Spleen (tissue), 7 donors: ENCODE results near the gene TIAM1.

ENCODE experiments used
- POLR2A ChIP-seq, 3 donors: fragments of 450-650 bp; IDR thresholded peaks; one replicate each; pipeline ENCODE4 v1.5.1; 2017; ENCODE audit warnings: antibody characterized with exemption in 3 of 3, mild to moderate bottlenecking in 1 of 3
- POLR2AphosphoS5 ChIP-seq, 3 donors: sonication (generic); formaldehyde crosslinking; IDR thresholded peaks; one replicate each; pipeline ENCODE4 v1.5.1; 2017; ENCODE audit warnings: antibody characterized with exemption in 3 of 3
- TF ChIP-seq, protein P1 (sequence below), 11 experiments: fragments of 200-600 bp in 7 of 11; fragments of 450-650 bp in 4 of 11; sonication (generic) in 4 of 11; IDR thresholded peaks in 8 of 11; conservative IDR thresholded peaks in 3 of 11; 1 replicate in 7 of 11; 2 replicates in 4 of 11; pipeline versions ENCODE4 v1.4.0 to v1.8.0; 2016 to 2021; ENCODE audit warnings: antibody characterized with exemption in 11 of 11, inconsistent platforms in 4 of 11, mild to moderate bottlenecking in 1 of 11
- donor health status: DM: no; HTN: no; CAD: no; lungs with moderate emphysema.
- donor health status: DM: no; HTN: no; CAD: no.
- donor health status: DM: no; HTN: no; CAD: no.

- TF ChIP-seq POLR2A (IDR thresholded peaks at IDR 0.05) = no peak
- TF ChIP-seq, protein P1, sequence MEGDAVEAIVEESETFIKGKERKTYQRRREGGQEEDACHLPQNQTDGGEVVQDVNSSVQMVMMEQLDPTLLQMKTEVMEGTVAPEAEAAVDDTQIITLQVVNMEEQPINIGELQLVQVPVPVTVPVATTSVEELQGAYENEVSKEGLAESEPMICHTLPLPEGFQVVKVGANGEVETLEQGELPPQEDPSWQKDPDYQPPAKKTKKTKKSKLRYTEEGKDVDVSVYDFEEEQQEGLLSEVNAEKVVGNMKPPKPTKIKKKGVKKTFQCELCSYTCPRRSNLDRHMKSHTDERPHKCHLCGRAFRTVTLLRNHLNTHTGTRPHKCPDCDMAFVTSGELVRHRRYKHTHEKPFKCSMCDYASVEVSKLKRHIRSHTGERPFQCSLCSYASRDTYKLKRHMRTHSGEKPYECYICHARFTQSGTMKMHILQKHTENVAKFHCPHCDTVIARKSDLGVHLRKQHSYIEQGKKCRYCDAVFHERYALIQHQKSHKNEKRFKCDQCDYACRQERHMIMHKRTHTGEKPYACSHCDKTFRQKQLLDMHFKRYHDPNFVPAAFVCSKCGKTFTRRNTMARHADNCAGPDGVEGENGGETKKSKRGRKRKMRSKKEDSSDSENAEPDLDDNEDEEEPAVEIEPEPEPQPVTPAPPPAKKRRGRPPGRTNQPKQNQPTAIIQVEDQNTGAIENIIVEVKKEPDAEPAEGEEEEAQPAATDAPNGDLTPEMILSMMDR (IDR thresholded peaks at IDR 0.05 in 8 of 11, conservative IDR thresholded peaks at IDR 0.05 in 3 of 11) = no peak
- no peak for TF ChIP-seq POLR2AphosphoS5 (IDR thresholded peaks at IDR 0.05)
Observed at GRCh38 chr21:31257265-31257664, 86.8 kb downstream of the TIAM1 start.
